ENCODE results near the gene BZW1. TPM values are rescaled to one million over a fixed set of nuclear protein-coding genes. Genes with fewer than 3 reads are reported as not detected.

The BZW1 gene
- total and polyA plus RNA-seq, 2 of the 4 experiments (the other 2 are of a cell fraction) = 204 to 268 TPM

- no peak overlapping the region for H2AFZ ChIP-seq (replicated peaks; ENCODE audit: low read length, poor library complexity)
- H3K79me1 ChIP-seq (ENCODE audit: low read depth in 1 of 2, low read length in 2 of 2) = no peaks in the 10 kb centered on the region
- no peak overlapping the region for H3K27ac ChIP-seq (ENCODE audit: insufficient read depth, low read length)
- 81% methylated on average over 23 of the region's 24 CpGs; no CpG with 5 or more reads in 1 of the 2 experiments for WGBS, 2 experiments (ENCODE audit: extremely low coverage in 2 of 2, insufficient read length in 1 of 2)
- H3K56ac ChIP-seq (ENCODE audit: extremely low read depth, insufficient read depth, low read length) = no peak overlapping the region
- peaks cover 5% of the 10 kb centered on the region; the same call in 1 of the 2 replicates for H3K9me1 ChIP-seq (ENCODE audit: insufficient read depth, low read length)
- H3K9me3 ChIP-seq (ENCODE audit: control insufficient read depth, insufficient read depth, low read length) = no peaks in the 10 kb centered on the region
- no peak overlapping the region for H3K4me3 ChIP-seq (ENCODE audit: insufficient read depth, low read depth, low read length)
- no peak overlapping the region for H3K9ac ChIP-seq (ENCODE audit: low read depth, low read length)
- BruUV-seq (replicated peaks) = no TSS peak
- dilution Hi-C loops (cut with HindIII; ENCODE audit: low sequenced_read_pairs, unreplicated experiment) (no loop called here), intact Hi-C loops (cut with micrococcal nuclease) (loop anchor here (2.0 kb wide), 1 partner anchor 15 kb away; no protein-coding TSS in a partner anchor), in situ Hi-C loops (cut with MboI; ENCODE audit: low sequenced_read_pairs) (no loop called here)
- H4K5ac ChIP-seq (ENCODE audit: low read depth, low read length) = no peak overlapping the region
- ChIA-PET CTCF (no interaction called here), POLR2A (ENCODE audit: unreplicated experiment) (no interaction called here)
- H2BK15ac ChIP-seq (ENCODE audit: low read depth, low read length) = no peak overlapping the region
- H4K20me1 ChIP-seq (ENCODE audit: insufficient read depth, low read length) = no peaks in the 10 kb centered on the region
- no peaks in the 10 kb centered on the region for H3K36me3 ChIP-seq (ENCODE audit: control insufficient read depth, insufficient read depth, low read length)
- no peak overlapping the region for H2BK20ac ChIP-seq (ENCODE audit: low read depth, low read length)
- no peak overlapping the region for H3K23ac ChIP-seq (ENCODE audit: low read depth, low read length)
- H4K91ac ChIP-seq (ENCODE audit: insufficient read depth, low read depth, low read length) = no peak overlapping the region
- H3K14ac ChIP-seq (replicated peaks; ENCODE audit: low read depth, low read length) = no peak overlapping the region
- TF ChIP-seq SMC3 (IDR thresholded peaks at IDR 0.05; ENCODE audit: low read depth, low read length) (no peak), BHLHE40 (IDR thresholded peaks at IDR 0.05; ENCODE audit: low read depth, low read length) (no peak), RAD21 (IDR thresholded peaks at IDR 0.05; ENCODE audit: low read length) (no peak), RFX5 (IDR thresholded peaks at IDR 0.05; ENCODE audit: low read depth, low read length) (no peak), ELK1 (IDR thresholded peaks at IDR 0.05; ENCODE audit: borderline replicate concordance, low read depth, low read length) (no peak), FOS (IDR thresholded peaks at IDR 0.05; ENCODE audit: low read depth, low read length) (no peak)
- no peak overlapping the region for H2AK9ac ChIP-seq (replicated peaks; ENCODE audit: low read depth, low read length, poor library complexity)
- no peak overlapping the region for H2BK5ac ChIP-seq (ENCODE audit: low read depth, low read length, poor library complexity, severe bottlenecking)
- H2AK5ac ChIP-seq (ENCODE audit: low read depth, low read length) = no peak overlapping the region
- no peak for ATAC-seq (ENCODE audit: low read depth)
- H4K8ac ChIP-seq (ENCODE audit: low read depth in 2 of 2, low read length in 2 of 2) = no peak overlapping the region
- DNase-seq = no peak
- no peak overlapping the region for H2BK120ac ChIP-seq (ENCODE audit: low read depth, low read length)
- H3K4me1 ChIP-seq (ENCODE audit: control insufficient read depth, insufficient read depth, low read length) = no peaks in the 10 kb centered on the region
- no peak overlapping the region for H3K4ac ChIP-seq (ENCODE audit: low read depth, low read length)
- H3K4me2 ChIP-seq (ENCODE audit: low read depth, low read length) = no peak overlapping the region
- H3K18ac ChIP-seq (ENCODE audit: low read depth, low read length) = no peak overlapping the region
- no peaks in the 10 kb centered on the region; the same call in none of the 2 replicates for H3K27me3 ChIP-seq (ENCODE audit: control insufficient read depth, insufficient read depth, low read length)
These were observed 32.6 kb downstream of the BZW1 start for GRCh38 chr2:200843993-200844948.
